Measurements from ENCODE around the gene EPHA6.
"Not testable (repeated sequence)": the region's sequence is repeated elsewhere in the genome, so short reads cannot be mapped to it uniquely, and the experiment has no call there.

EPHA6 gene

GRCh38 chr3:96915445-96915844, 101.1 kb downstream of the EPHA6 start:
- no peak for DNase-seq (ENCODE audit: low read depth)

GRCh38 chr3:96931119-96931862, 116.9 kb downstream of the EPHA6 start:
- no peak for DNase-seq (ENCODE audit: low read depth)

GRCh38 chr3:96942131-96942530, 127.7 kb downstream of the EPHA6 start:
- DNase-seq (ENCODE audit: low read depth): not testable (repeated sequence)

- no peak for DNase-seq (ENCODE audit: low read depth)
These were observed 144.5 kb downstream of the EPHA6 start for GRCh38 chr3:96958856-96959255.

- DNase-seq (ENCODE audit: low read depth): no peak
These were observed 145.1 kb downstream of the EPHA6 start for GRCh38 chr3:96959474-96959873.

- no peak for DNase-seq (ENCODE audit: low read depth)
These were observed 145.7 kb downstream of the EPHA6 start for GRCh38 chr3:96959901-96960641.

- no peak for DNase-seq (ENCODE audit: low read depth)
These were observed 146.4 kb downstream of the EPHA6 start for GRCh38 chr3:96960661-96961330.

GRCh38 chr3:96961576-96961975, 147.2 kb downstream of the EPHA6 start:
- no peak for DNase-seq (ENCODE audit: low read depth)

GRCh38 chr3:96966181-96966929, 152.0 kb downstream of the EPHA6 start:
- no peak for DNase-seq (ENCODE audit: low read depth)

- DNase-seq (ENCODE audit: low read depth): no peak
These were observed 155.8 kb downstream of the EPHA6 start for GRCh38 chr3:96970211-96970610.

- no peak for DNase-seq (ENCODE audit: low read depth)
These were observed 163.3 kb downstream of the EPHA6 start for GRCh38 chr3:96977671-96978070.

- DNase-seq (ENCODE audit: low read depth): not testable (repeated sequence)
These were observed 169.3 kb downstream of the EPHA6 start for GRCh38 chr3:96983716-96984115.

GRCh38 chr3:96986241-96986640, 171.8 kb downstream of the EPHA6 start:
- DNase-seq (ENCODE audit: low read depth): no peak

GRCh38 chr3:96991231-96991630, 176.8 kb downstream of the EPHA6 start:
- no peak for DNase-seq (ENCODE audit: low read depth)

GRCh38 chr3:96991800-96992365, 177.5 kb downstream of the EPHA6 start:
- DNase-seq (ENCODE audit: low read depth): no peak

- no peak for DNase-seq (ENCODE audit: low read depth)
These were observed 180.6 kb downstream of the EPHA6 start for GRCh38 chr3:96994988-96995387.

GRCh38 chr3:96996009-96996408, 181.6 kb downstream of the EPHA6 start:
- DNase-seq (ENCODE audit: low read depth): no peak

- DNase-seq (ENCODE audit: low read depth): no peak
These were observed 187.2 kb downstream of the EPHA6 start for GRCh38 chr3:97001611-97002010.

GRCh38 chr3:97009427-97010019, 195.1 kb downstream of the EPHA6 start:
- no peak for DNase-seq (ENCODE audit: low read depth)

- no peak for DNase-seq (ENCODE audit: low read depth)
These were observed 196.7 kb downstream of the EPHA6 start for GRCh38 chr3:97010881-97011657.

GRCh38 chr3:97021778-97022177, 207.4 kb downstream of the EPHA6 start:
- no peak for DNase-seq (ENCODE audit: low read depth)

Measured in activated T-cell treated with anti-CD3 and anti-CD28 coated beads for 24 hours (primary cell).